HCT116 (cell line): ENCODE measurements around the gene RNF144B.
"Not testable (repeated sequence)": the region's sequence is repeated elsewhere in the genome, so short reads cannot be mapped to it uniquely, and the experiment has no call there.

ENCODE experiments used
- ELF1 ChIP-seq: IDR thresholded peaks from 2 replicates; pipeline ENCODE4 v1.6.1; 2012; ENCODE audit warnings: low read depth, borderline replicate concordance
- TF ChIP-seq, protein P1 (sequence below), 3 experiments: fragments of 200-600 bp in 1 of 3; sonication (generic) in 1 of 3; IDR thresholded peaks in 2 of 3; conservative IDR thresholded peaks in 1 of 3; 2 replicates each; pipeline ENCODE4 v1.5.1; 2012 to 2017; ENCODE audit warnings: low read depth in 2 of 3, low read length in 2 of 3, antibody characterized with exemption in 1 of 3, borderline replicate concordance in 1 of 3, control low read depth in 1 of 3, mild to moderate bottlenecking in 1 of 3, mixed read lengths in 1 of 3, mixed run types in 1 of 3, moderate library complexity in 1 of 3; ENCODE audit not compliant: insufficient read depth in 1 of 3

DNA sequence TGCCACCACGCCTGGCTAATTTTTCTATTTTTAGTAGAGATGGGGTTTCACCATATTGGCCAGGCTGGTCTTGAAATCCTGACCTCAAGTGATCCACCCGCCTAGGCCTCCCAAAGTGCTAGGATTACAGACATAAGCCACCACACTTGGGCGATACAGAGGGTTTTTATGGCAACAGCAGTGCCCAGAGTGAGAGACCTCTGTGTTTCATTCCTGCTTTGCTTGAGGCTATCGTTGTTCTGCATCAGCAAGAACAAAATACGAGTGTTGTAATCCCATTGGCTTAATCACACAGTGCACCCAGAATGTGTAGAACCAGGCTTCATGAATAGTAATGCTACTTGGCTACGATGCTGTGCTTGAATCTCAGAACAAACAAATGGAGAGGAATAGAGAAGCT lies 70.9 kb downstream of the RNF144B start:
- TF ChIP-seq, protein P1, sequence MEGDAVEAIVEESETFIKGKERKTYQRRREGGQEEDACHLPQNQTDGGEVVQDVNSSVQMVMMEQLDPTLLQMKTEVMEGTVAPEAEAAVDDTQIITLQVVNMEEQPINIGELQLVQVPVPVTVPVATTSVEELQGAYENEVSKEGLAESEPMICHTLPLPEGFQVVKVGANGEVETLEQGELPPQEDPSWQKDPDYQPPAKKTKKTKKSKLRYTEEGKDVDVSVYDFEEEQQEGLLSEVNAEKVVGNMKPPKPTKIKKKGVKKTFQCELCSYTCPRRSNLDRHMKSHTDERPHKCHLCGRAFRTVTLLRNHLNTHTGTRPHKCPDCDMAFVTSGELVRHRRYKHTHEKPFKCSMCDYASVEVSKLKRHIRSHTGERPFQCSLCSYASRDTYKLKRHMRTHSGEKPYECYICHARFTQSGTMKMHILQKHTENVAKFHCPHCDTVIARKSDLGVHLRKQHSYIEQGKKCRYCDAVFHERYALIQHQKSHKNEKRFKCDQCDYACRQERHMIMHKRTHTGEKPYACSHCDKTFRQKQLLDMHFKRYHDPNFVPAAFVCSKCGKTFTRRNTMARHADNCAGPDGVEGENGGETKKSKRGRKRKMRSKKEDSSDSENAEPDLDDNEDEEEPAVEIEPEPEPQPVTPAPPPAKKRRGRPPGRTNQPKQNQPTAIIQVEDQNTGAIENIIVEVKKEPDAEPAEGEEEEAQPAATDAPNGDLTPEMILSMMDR (IDR thresholded peaks at IDR 0.05 in 2 of 3, conservative IDR thresholded peaks at IDR 0.05 in 1 of 3; ENCODE audit: borderline replicate concordance in 1 of 3, insufficient read depth in 1 of 3, low read depth in 2 of 3, low read length in 2 of 3), result not testable (repeated sequence)
- TF ChIP-seq ELF1, result not testable (repeated sequence)
